Measurements from ENCODE around the gene SLC11A2. TPM values are rescaled to one million over a fixed set of nuclear protein-coding genes. Genes with fewer than 3 reads are reported as not detected.

SLC11A2 gene
- total and polyA plus RNA-seq, 2 experiments from 2014 or later: 30.5 to 41.3 TPM

DNA sequence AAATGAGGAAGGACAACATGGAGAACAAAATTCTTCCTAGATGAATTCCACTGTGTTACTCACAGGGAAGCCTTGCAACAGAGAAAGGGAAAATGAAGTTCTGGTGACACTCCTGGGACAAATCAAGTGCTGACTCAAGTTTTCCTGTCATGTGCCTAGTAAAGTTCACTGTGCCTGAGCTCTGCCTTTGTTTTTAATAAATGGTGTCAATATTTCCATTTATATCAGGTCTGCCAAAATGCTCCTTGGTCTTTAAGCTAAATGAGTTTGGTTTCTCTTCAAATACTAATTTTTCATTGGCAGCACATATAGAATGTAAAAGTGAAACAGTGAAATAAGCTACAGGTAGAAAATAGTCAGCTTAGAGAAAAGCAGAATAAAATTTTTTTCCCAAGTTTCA lies 40.9 kb downstream of the SLC11A2 start:
- TF ChIP-seq, protein P1, sequence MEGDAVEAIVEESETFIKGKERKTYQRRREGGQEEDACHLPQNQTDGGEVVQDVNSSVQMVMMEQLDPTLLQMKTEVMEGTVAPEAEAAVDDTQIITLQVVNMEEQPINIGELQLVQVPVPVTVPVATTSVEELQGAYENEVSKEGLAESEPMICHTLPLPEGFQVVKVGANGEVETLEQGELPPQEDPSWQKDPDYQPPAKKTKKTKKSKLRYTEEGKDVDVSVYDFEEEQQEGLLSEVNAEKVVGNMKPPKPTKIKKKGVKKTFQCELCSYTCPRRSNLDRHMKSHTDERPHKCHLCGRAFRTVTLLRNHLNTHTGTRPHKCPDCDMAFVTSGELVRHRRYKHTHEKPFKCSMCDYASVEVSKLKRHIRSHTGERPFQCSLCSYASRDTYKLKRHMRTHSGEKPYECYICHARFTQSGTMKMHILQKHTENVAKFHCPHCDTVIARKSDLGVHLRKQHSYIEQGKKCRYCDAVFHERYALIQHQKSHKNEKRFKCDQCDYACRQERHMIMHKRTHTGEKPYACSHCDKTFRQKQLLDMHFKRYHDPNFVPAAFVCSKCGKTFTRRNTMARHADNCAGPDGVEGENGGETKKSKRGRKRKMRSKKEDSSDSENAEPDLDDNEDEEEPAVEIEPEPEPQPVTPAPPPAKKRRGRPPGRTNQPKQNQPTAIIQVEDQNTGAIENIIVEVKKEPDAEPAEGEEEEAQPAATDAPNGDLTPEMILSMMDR (IDR thresholded peaks at IDR 0.05; ENCODE audit: low read depth, low read length): no peak
- Histone ChIP-seq H3K4me1 (ENCODE audit: low read depth) (no peaks in the 10 kb centered on the region), H3K36me3 (peaks cover 18% of the 10 kb centered on the region), H3K9me3 (ENCODE audit: low read depth) (no peaks in the 10 kb centered on the region), H3K4me3 (no peak overlapping the region), H3K27me3 (no peaks in the 10 kb centered on the region), H3K27ac (peak overlapping the region; percentile 52)
- peak; percentile 5 to 77 for DNase-seq (ENCODE audit: low read depth in 1 of 2, low spot score in 1 of 2)

DNA sequence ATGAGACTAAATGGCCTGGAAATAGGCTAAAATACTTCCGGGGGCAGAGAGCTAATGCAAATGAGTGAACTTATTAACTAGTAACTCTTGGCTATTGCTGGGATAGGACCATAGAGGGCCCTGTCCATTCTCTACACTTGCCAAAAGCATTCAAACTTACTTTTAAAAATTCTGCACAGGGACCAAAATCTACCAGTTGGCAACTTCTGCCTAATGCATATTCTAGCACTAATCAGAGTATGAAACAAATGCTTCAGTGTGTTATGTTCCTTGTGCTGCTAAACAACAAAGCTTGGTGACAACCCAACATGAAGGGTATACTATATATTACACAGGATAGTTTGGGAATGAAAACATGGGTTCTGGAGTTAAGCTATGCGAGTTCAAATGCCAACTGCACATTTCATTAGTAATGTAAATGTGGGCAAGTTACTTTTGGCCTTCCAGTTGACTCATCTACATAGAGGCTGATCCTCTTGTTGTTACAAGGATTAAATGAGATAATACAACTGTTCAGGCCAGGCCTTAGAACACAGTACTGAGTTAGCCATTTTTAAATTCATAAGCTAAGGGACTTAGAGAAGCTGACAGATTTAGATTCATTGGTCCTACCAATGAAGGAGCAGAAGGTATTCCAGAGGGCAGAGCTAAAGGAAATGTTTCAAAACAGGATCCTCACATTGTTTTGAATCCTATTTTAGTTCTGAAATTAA lies 41.4 kb downstream of the SLC11A2 start:
- peaks cover 15% of the 10 kb centered on the region for H3K36me3 ChIP-seq
- H3K4me3 ChIP-seq: no peak overlapping the region
- peak in 1 of 2 donors; percentile 22 for DNase-seq (ENCODE audit: low read depth in 1 of 2, low spot score in 1 of 2)
- H3K9me3 ChIP-seq (ENCODE audit: low read depth): no peaks in the 10 kb centered on the region
- no peaks in the 10 kb centered on the region for H3K4me1 ChIP-seq (ENCODE audit: low read depth)
- H3K27ac ChIP-seq: peak overlapping the region; percentile 52
- H3K27me3 ChIP-seq: no peaks in the 10 kb centered on the region
- TF ChIP-seq, protein P1 (IDR thresholded peaks at IDR 0.05; ENCODE audit: low read depth, low read length): no peak

DNA sequence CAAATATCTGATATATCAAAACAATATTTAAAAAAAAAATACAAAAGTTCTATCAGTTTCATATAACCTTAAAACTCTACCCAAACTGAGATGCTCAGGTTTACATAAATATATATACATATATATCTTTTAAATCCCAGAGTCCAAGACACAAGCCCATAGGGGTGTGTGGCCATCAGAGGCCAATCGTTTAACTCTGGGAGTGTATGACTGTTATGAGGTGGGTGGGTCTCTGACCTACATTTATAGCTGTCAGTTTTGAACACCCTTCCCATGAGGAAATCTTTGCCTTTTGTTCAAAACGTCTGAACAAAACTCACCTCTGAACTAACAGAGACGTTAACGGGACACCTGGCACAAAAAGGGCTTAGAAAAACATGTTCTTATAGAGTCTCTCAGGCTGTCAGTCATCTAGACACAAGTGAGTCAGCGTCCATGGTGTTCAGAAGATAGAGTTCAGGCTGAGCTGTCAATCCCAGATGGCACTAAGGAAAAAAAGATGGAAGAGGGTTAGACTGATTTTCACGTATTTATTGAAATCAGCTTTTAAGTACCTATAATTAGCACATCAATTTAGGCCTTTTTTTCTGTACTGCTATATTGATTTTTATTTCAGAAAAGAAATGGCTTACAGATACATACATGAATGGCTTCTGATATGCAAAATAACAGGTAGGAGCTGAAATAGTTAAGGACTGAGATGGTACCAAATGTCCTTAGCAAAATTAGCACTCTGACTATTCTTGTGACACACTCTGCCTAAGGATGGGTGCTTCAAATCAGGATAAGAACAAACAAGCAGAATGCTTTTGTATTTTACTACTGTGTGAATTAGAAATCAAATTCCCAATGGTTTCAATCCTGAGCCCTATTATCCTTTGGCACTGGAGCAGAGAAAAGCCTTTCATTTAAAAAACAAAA lies 44.6 kb downstream of the SLC11A2 start:
- peaks cover 6% of the 10 kb centered on the region for H3K36me3 ChIP-seq
- no peaks in the 10 kb centered on the region for H3K27me3 ChIP-seq
- no peaks in the 10 kb centered on the region for H3K9me3 ChIP-seq (ENCODE audit: low read depth)
- H3K4me3 ChIP-seq: no peak overlapping the region
- TF ChIP-seq, protein P1 (IDR thresholded peaks at IDR 0.05; ENCODE audit: low read depth, low read length): no peak
- no peak for DNase-seq (ENCODE audit: low read depth in 1 of 2, low spot score in 1 of 2)
- H3K4me1 ChIP-seq (ENCODE audit: low read depth): no peaks in the 10 kb centered on the region
- no peak overlapping the region for H3K27ac ChIP-seq

DNA sequence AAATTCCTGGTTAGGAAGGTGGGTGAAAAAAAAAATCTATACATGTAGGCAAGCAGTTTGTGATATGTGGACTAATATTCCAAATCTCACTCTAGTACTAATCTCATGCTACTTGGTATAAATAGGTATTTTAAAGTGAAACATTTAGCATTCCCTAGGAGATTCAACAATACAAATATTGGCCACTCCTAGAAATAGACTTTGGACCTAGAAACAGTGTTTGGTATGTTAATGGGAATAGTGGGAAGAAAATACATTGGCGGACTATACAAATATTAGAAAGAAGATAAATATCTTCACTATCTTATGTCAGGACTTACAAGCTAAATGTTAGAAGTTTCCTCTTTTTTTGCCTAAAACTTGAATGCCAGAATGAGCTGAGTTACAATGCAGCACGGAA lies 45.6 kb downstream of the SLC11A2 start:
- Histone ChIP-seq H3K36me3 (no peaks in the 10 kb centered on the region), H3K4me1 (ENCODE audit: low read depth) (no peaks in the 10 kb centered on the region), H3K9me3 (ENCODE audit: low read depth) (no peaks in the 10 kb centered on the region), H3K4me3 (no peak overlapping the region), H3K27me3 (no peaks in the 10 kb centered on the region), H3K27ac (no peak overlapping the region)
- DNase-seq (ENCODE audit: low read depth in 1 of 2, low spot score in 1 of 2): no peak
- TF ChIP-seq, protein P1 (IDR thresholded peaks at IDR 0.05; ENCODE audit: low read depth, low read length): no peak

DNA sequence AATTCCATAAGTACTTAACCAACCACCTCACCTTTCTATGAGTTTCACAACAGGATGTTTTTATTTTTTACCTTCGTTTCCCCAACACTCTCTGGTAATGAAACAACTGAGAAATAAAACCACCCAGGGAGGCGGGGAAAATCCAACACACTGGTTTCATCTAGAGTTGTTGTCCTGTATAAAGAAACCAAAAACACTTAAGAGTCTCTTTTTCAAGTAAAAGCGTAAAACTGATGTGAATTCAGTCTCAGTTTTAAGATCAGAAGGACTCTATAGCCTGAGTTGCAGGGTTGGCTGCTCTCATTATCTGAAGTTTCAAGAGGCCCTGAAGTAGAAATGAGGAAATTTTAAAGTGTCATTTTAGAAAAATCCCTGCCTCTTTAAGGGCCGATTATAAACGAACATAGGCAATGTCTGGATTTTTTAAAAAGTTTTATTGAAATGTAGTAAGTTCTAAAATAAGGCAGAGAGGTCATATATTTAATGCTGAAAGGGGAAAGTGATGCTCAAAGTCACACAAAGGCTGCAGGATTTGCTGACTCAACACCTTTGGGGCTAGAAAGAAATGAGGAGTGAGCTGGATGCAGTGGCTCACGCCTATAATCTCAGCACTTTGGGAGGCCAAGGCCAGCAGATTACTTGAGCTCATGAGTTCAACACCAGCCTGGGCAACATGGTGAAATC lies 46.7 kb downstream of the SLC11A2 start:
- Histone ChIP-seq H3K36me3 (no peaks in the 10 kb centered on the region), H3K27ac (peak overlapping the region; percentile 11), H3K4me1 (ENCODE audit: low read depth) (no peaks in the 10 kb centered on the region), H3K9me3 (ENCODE audit: low read depth) (no peaks in the 10 kb centered on the region), H3K27me3 (no peaks in the 10 kb centered on the region), H3K4me3 (no peak overlapping the region)
- TF ChIP-seq, protein P1 (IDR thresholded peaks at IDR 0.05; ENCODE audit: low read depth, low read length): no peak
- no peak for DNase-seq (ENCODE audit: low read depth in 1 of 2, low spot score in 1 of 2)

Measured in cardiac muscle cell (in vitro differentiated cells and primary cell).